Sigmoid colon (tissue), 7 donors: ENCODE results near the gene HKDC1. TPM values are rescaled to one million over a fixed set of nuclear protein-coding genes. Genes with fewer than 3 reads are reported as not detected.

Experiments used
- DNase-seq: peaks from one replicate; pipeline ENCODE4 v3.0.0-alpha.2; 2019
- H3K27ac ChIP-seq, 4 donors: fragments of 200-600 bp; sonication (generic); one replicate each; pipeline ENCODE4 v1.5.1; 2016 to 2019; ENCODE audit warnings: mild to moderate bottlenecking in 1 of 4
- H3K27me3 ChIP-seq, 3 donors: fragments of 200-600 bp; sonication (generic); one replicate each; pipeline ENCODE4 v1.5.1; 2019; ENCODE audit warnings: mild to moderate bottlenecking in 1 of 3
- H3K36me3 ChIP-seq, 4 donors: fragments of 200-600 bp; sonication (generic); one replicate each; pipeline ENCODE4 v1.5.1; 2016 to 2019
- H3K4me1 ChIP-seq, 4 donors: fragments of 200-600 bp; sonication (generic); one replicate each; pipeline ENCODE4 v1.5.1; 2017 to 2019
- H3K4me3 ChIP-seq, 4 donors: fragments of 200-600 bp; sonication (generic); one replicate each; pipeline ENCODE4 v1.5.1; 2017 to 2019; ENCODE audit warnings: mild to moderate bottlenecking in 2 of 4, moderate library complexity in 1 of 4
- H3K9me3 ChIP-seq, 4 donors: fragments of 200-600 bp in 3 of 4; sonication (generic) in 3 of 4; one replicate each; pipeline versions ENCODE4 v1.5.1 to v1.6.1; 2013 to 2019
- CTCF ChIP-seq, 4 experiments: fragments of 450-650 bp in 3 of 4; fragments of 200-600 bp in 1 of 4; IDR thresholded peaks; one replicate each; pipeline ENCODE4 v1.5.1; 2016 to 2019; ENCODE audit warnings: antibody characterized with exemption in 4 of 4, mild to moderate bottlenecking in 3 of 4, moderate library complexity in 2 of 4
- EP300 ChIP-seq, 4 donors: sonication (generic); formaldehyde crosslinking; IDR thresholded peaks; one replicate each; pipeline ENCODE4 v1.6.1; 2017; ENCODE audit warnings: antibody characterized with exemption in 4 of 4
- POLR2A ChIP-seq, 2 donors: fragments of 450-650 bp; IDR thresholded peaks; one replicate each; pipeline ENCODE4 v1.6.1; 2016; ENCODE audit warnings: antibody characterized with exemption in 2 of 2, mild to moderate bottlenecking in 2 of 2, moderate library complexity in 2 of 2
- POLR2AphosphoS5 ChIP-seq, 4 donors: sonication (generic); formaldehyde crosslinking; IDR thresholded peaks; one replicate each; pipeline ENCODE4 v1.6.1; 2017; ENCODE audit warnings: antibody characterized with exemption in 4 of 4
- WGBS, 2 donors: extraction: QIAGEN DNeasy Blood & Tissue Kit; methylation state at CpG; one replicate each; pipeline ENCODE4 v1.1.7; 2013; 5-methylcytosine and 5-hydroxymethylcytosine counted together
- intact Hi-C: fragments of 100-400 bp; cut with DNase I; formaldehyde crosslinking; loops from one replicate; pipeline ENCODE4 v1.15.1; 2023
- polyA plus RNA-seq, 3 donors: library from polyadenylated mRNA; stranded (reverse); fragments of 200-250 nt; gene quantifications; one replicate each; pipeline ENCODE4 v1.2.3, GENCODE V29; 2013
- total RNA-seq, 4 donors: library from RNA; depleted of rRNA; stranded (reverse); fragments of >200 nt; gene quantifications; one replicate each; pipeline ENCODE4 v1.1.0, GENCODE V29; 2016
- donor health status: healthy with polysubstance abuse.
- donor health status: Bipolar disorder and iron deficiency.
- donor health status: healthy.

HKDC1 gene
- total and polyA plus RNA-seq, 7 donors: 8.4 to 33.3 (median 19.2) TPM; not detected in 4

GRCh38 chr10:69179743-69180524 lies 40.2 kb upstream of the HKDC1 start, which contains the start of gene SUPV3L1:
TSS of gene SUPV3L1 (plus strand) at chr10:69180234. CDS start at chr10:69180292, 58 bp downstream.
- peak; percentile 81 to 97 (median 92) for TF ChIP-seq POLR2AphosphoS5 (IDR thresholded peaks at IDR 0.05)
- peak; percentile 75 to 77 for TF ChIP-seq POLR2A (IDR thresholded peaks at IDR 0.05)
- TF ChIP-seq EP300 (IDR thresholded peaks at IDR 0.05): no peak
- TF ChIP-seq CTCF (IDR thresholded peaks at IDR 0.05): no peak
- 0% methylated on average over 44 of the region's 44 CpGs for WGBS, 2 donors
- H3K4me1 ChIP-seq: peaks cover 0 to 29% (median 26%) of the 10 kb centered on the region in 4 donors
- DNase-seq: peak; percentile 96
- peak within 1 kb of the TSS; percentile 75 to 99 (median 97) for H3K4me3 ChIP-seq
- H3K9me3 ChIP-seq: no peaks in the 10 kb centered on the region
- peak within 1 kb of the TSS; percentile 87 to 94 (median 92) for H3K27ac ChIP-seq
- peaks cover 0 to 6% (median 0%) of the 10 kb centered on the region in 4 donors for H3K36me3 ChIP-seq
- no peaks in the 10 kb centered on the region for H3K27me3 ChIP-seq
- intact Hi-C loops: loop anchor here (2.0 to 10.0 kb wide), 3 partner anchors 55 to 653 kb away; partner anchors contain the start of genes KIFBP, SLC25A16 and VPS26A

DNA sequence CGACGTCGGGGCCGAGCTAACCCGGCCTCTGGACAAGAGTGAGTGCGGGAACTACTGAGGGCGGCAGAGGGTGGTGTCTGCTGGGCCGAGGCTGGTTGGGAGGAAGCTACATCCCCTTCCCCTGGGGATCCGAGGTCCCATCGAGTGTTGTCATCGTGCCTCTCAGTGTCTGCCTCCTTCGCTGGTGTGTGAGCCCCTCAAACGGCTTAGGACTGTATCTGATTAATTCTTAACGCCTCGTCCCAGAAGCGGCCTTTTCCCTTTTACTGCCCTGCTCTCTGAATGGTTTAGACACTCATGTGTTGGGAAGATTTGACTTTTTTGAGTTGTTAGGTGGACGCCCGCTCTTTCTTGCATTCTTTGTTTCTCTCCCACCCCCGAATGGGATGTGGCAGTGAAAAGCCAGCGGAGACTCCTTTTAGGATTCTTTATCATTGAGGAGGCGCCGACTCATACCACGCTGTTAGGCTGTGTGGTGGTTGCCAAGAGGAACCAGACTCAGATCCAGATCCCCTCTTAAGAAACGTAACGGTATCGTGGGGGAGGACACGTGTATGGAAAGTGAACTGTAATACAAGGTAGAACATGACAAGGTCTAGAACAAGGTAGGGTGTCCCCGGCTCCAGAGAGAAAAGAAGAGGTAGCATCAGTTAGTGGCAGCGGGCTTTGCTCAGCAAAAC lies 39.5 kb upstream of the HKDC1 start:
- Histone ChIP-seq H3K27ac (peak overlapping the region; percentile 87 to 94 (median 92)), H3K4me1 (peaks cover 0 to 29% (median 26%) of the 10 kb centered on the region in 4 donors), H3K36me3 (peaks cover 0 to 6% (median 0%) of the 10 kb centered on the region in 4 donors), H3K4me3 (peak overlapping the region; percentile 75 to 99 (median 97)), H3K9me3 (no peaks in the 10 kb centered on the region), H3K27me3 (no peaks in the 10 kb centered on the region)
- DNase-seq: no peak
- intact Hi-C loops: loop anchor here (2.0 to 10.0 kb wide), 3 partner anchors 56 to 654 kb away; partner anchors contain the start of genes KIFBP, SLC25A16 and VPS26A
- WGBS, 2 donors: 1 to 3% methylated on average over 29 of the region's 29 CpGs
- no peak for TF ChIP-seq POLR2AphosphoS5 (IDR thresholded peaks at IDR 0.05)
- no peak for TF ChIP-seq EP300 (IDR thresholded peaks at IDR 0.05)
- TF ChIP-seq CTCF (IDR thresholded peaks at IDR 0.05): no peak
- TF ChIP-seq POLR2A (IDR thresholded peaks at IDR 0.05): no peak

GRCh38 chr10:69181433-69181832 lies 38.7 kb upstream of the HKDC1 start:
- no peaks in the 10 kb centered on the region for H3K27me3 ChIP-seq
- TF ChIP-seq POLR2A (IDR thresholded peaks at IDR 0.05): no peak
- no peak for TF ChIP-seq CTCF (IDR thresholded peaks at IDR 0.05)
- TF ChIP-seq EP300 (IDR thresholded peaks at IDR 0.05): no peak
- TF ChIP-seq POLR2AphosphoS5 (IDR thresholded peaks at IDR 0.05): no peak
- WGBS, 2 donors: 29 to 78% methylated on average over 1 of the region's 1 CpG
- peak overlapping the region in 3 of 4 donors; percentile 75 to 99 (median 97) for H3K4me3 ChIP-seq
- H3K9me3 ChIP-seq: no peaks in the 10 kb centered on the region
- intact Hi-C loops: loop anchor here (2.0 to 10.0 kb wide), 3 partner anchors 57 to 655 kb away; partner anchors contain the start of genes KIFBP, SLC25A16 and VPS26A
- H3K36me3 ChIP-seq: peaks cover 0 to 13% (median 2%) of the 10 kb centered on the region in 4 donors
- DNase-seq: no peak
- no peak overlapping the region for H3K27ac ChIP-seq
- H3K4me1 ChIP-seq: peaks cover 0 to 29% (median 26%) of the 10 kb centered on the region in 4 donors

- no peaks in the 10 kb centered on the region for H3K9me3 ChIP-seq
- H3K4me3 ChIP-seq: no peak overlapping the region
- no peak for DNase-seq
- TF ChIP-seq CTCF (IDR thresholded peaks at IDR 0.05) (no peak), POLR2A (IDR thresholded peaks at IDR 0.05) (no peak), POLR2AphosphoS5 (IDR thresholded peaks at IDR 0.05) (no peak), EP300 (IDR thresholded peaks at IDR 0.05) (no peak)
- 81 to 96% methylated on average over 4 of the region's 4 CpGs for WGBS, 2 donors
- peaks cover 0 to 19% (median 5%) of the 10 kb centered on the region in 4 donors for H3K36me3 ChIP-seq
- peaks cover 0 to 29% (median 26%) of the 10 kb centered on the region in 4 donors for H3K4me1 ChIP-seq
- intact Hi-C loops: loop anchor here (10.0 kb wide), 1 partner anchor 197 kb away; the partner anchor contains the start of gene KIFBP
- H3K27me3 ChIP-seq: no peaks in the 10 kb centered on the region
- no peak overlapping the region for H3K27ac ChIP-seq
These were observed 38.1 kb upstream of the HKDC1 start for GRCh38 chr10:69182005-69182404.
